ENCODE data around the gene GPR78.

The GPR78 gene

DNA sequence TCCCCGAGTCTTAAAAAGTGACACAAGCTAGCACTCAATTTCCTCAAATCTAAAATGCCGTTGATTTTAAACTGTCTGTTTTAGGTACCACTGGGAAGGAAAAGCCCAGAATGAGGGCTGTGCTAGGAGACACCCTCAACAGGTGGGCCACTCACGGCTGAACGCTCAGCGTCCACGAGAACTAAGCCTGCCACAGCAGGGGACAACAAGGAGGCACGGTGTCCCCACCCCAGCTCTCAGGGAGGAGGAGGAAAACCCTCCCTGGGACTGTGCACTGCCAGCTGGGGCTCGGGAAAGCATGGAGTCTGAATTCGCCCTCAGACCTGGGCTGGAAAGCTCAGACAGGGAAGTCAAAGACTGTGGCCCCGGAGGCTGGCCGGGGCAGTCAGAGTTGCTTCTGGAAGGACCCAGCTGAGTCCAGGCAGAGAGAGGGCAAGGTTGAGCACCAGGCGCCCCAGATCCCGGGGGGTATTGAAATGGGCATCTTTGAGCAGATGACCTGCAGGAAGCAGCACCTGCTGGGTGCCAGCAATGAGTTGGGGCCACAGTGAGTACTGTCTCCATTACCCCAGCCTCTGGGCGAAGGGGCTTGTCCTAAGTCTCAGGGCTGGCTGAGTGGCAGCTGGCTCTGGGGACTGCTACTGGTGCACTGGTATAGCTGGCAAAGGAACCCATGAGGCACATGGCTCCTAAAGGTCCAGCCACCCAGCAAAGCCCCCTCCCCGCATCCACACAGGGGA, 11.6 kb downstream of the GPR78 start:
- DNase-seq: no peak
- H3K27me3 ChIP-seq (replicated peaks; ENCODE audit: control insufficient read depth, insufficient read depth, low read length, poor library complexity, severe bottlenecking): peaks cover 4% of the 10 kb centered on the region
- no peaks in the 10 kb centered on the region for H3K36me3 ChIP-seq (ENCODE audit: control insufficient read depth, insufficient read depth, low read length)
- no peaks in the 10 kb centered on the region for H3K9me3 ChIP-seq (ENCODE audit: control insufficient read depth, low read length)
- no peaks in the 10 kb centered on the region for H3K4me1 ChIP-seq (ENCODE audit: control insufficient read depth, insufficient read depth, low read length, poor library complexity, severe bottlenecking)
- H3K4me3 ChIP-seq (ENCODE audit: insufficient read depth, low read depth, low read length, poor library complexity, severe bottlenecking): no peak overlapping the region
- H3K27ac ChIP-seq (ENCODE audit: insufficient read depth, low read length, poor library complexity, severe bottlenecking): no peak overlapping the region

DNA sequence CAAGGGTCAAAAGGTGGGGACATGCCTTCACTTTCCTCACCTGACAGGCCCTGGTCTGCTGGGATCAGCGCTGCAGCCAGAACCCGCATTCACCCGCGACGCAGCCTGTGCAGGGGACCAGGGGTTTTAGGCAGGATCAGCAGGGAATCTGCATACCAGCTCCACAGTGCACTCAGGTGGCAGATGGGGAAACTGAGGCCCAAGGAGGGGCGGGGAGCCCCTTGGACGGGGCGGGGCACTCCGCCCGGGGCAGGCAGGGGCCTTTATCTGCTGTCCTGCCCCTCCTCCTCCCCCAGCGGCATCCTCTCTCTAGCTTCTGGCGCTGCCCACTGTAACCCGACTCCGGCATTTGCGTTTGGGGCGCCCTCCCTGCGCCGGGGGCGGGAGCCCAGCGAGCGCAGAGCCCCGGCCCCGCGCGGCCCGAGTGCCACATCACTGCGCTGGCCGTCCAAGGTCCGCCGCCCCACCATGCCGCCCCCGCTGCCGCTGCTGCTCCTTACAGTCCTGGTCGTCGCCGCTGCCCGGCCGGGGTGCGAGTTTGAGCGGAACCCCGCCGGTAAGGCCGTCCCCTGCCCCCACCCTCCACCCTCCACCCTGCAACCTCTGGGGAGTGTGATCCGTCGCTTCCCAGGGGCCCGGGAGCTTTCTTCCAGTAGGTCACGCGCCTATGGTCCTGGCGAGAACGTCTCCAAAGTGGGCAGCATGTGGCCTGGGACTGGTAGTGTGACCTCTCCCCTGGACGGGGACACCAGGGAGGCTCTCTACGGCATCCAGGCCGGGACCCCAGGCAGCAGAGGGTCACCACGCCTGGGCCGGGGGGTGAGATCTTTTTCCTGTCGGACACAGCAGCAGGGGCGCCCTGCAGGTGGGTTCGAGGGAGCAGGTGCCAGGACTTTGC, 12.4 kb downstream of the GPR78 start, which contains the start of gene CPZ:
Gene CPZ (plus strand): TSS at position 400 of the 898 bp plus-strand sequence. CDS start 69 bp downstream, at position 469.
- H3K4me1 ChIP-seq (ENCODE audit: control insufficient read depth, insufficient read depth, low read length, poor library complexity, severe bottlenecking): no peaks in the 10 kb centered on the region
- H3K9me3 ChIP-seq (ENCODE audit: control insufficient read depth, low read length): no peaks in the 10 kb centered on the region
- H3K4me3 ChIP-seq (ENCODE audit: insufficient read depth, low read depth, low read length, poor library complexity, severe bottlenecking): no peak within 1 kb of the TSS
- no peak for DNase-seq
- peaks cover 4% of the 10 kb centered on the region for H3K27me3 ChIP-seq (replicated peaks; ENCODE audit: control insufficient read depth, insufficient read depth, low read length, poor library complexity, severe bottlenecking)
- no peaks in the 10 kb centered on the region for H3K36me3 ChIP-seq (ENCODE audit: control insufficient read depth, insufficient read depth, low read length)
- no peak within 1 kb of the TSS for H3K27ac ChIP-seq (ENCODE audit: insufficient read depth, low read length, poor library complexity, severe bottlenecking)

- H3K27ac ChIP-seq (ENCODE audit: insufficient read depth, low read length, poor library complexity, severe bottlenecking): no peak overlapping the region
- DNase-seq: no peak
- no peaks in the 10 kb centered on the region for H3K36me3 ChIP-seq (ENCODE audit: control insufficient read depth, insufficient read depth, low read length)
- H3K27me3 ChIP-seq (replicated peaks; ENCODE audit: control insufficient read depth, insufficient read depth, low read length, poor library complexity, severe bottlenecking): peaks cover 4% of the 10 kb centered on the region
- no peak overlapping the region for H3K4me3 ChIP-seq (ENCODE audit: insufficient read depth, low read depth, low read length, poor library complexity, severe bottlenecking)
- H3K9me3 ChIP-seq (ENCODE audit: control insufficient read depth, low read length): no peaks in the 10 kb centered on the region
- no peaks in the 10 kb centered on the region for H3K4me1 ChIP-seq (ENCODE audit: control insufficient read depth, insufficient read depth, low read length, poor library complexity, severe bottlenecking)
Measured at GRCh38 chr4:8593264-8594096, 13.3 kb downstream of the GPR78 start.

DNA sequence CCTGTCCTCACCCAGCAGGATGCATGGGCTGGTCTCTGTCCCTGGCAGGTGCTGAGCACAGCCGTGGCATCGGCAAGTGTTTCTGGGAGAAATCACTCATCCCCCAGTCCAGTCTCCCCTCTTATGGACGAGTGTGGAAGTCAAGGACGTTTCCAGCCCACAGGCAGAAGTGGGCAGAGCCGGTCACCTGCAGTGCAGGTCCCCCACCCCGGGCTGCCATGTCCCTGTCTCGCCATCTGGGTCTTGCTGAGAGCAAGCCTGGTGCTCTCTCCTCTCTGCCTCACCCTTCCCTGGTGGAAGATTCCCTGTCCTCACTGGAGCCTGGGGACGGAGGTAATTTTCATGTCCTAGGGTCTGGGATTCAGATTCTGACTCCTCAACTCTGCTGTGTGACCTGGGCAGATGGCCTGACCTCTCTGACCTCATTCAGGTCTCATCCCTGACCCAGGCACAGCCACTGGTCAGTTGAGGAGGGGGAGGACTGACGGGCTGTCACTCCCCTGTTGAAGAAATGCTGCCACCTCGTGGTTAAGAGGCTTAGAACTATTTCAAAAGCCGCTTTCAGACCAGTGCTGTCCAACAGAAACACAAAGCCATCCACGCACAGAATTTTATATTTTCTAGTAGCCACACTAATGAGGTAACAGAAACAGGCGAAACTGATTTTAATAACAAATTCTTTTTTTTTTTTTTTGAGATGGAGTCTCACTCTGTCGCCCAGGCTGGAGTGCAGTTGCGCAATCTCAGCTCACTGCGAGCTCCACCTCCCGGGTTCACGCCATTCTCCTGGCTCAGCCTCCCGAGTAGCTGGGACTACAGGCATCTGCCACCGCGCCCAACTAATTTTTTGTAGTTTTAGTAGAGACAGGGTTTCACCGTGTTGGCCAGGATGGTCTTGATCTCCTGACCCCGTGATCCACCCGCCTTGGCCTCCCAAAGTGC, 14.2 kb downstream of the GPR78 start:
- DNase-seq: no peak
- Histone ChIP-seq H3K27ac (ENCODE audit: insufficient read depth, low read length, poor library complexity, severe bottlenecking) (no peak overlapping the region), H3K36me3 (ENCODE audit: control insufficient read depth, insufficient read depth, low read length) (no peaks in the 10 kb centered on the region), H3K4me1 (ENCODE audit: control insufficient read depth, insufficient read depth, low read length, poor library complexity, severe bottlenecking) (no peaks in the 10 kb centered on the region), H3K4me3 (ENCODE audit: insufficient read depth, low read depth, low read length, poor library complexity, severe bottlenecking) (no peak overlapping the region), H3K9me3 (ENCODE audit: control insufficient read depth, low read length) (no peaks in the 10 kb centered on the region), H3K27me3 (replicated peaks; ENCODE audit: control insufficient read depth, insufficient read depth, low read length, poor library complexity, severe bottlenecking) (peaks cover 4% of the 10 kb centered on the region)

- H3K4me3 ChIP-seq (ENCODE audit: insufficient read depth, low read depth, low read length, poor library complexity, severe bottlenecking): no peak overlapping the region
- DNase-seq: no peak
- H3K4me1 ChIP-seq (ENCODE audit: control insufficient read depth, insufficient read depth, low read length, poor library complexity, severe bottlenecking): no peaks in the 10 kb centered on the region
- peaks cover 4% of the 10 kb centered on the region for H3K27me3 ChIP-seq (replicated peaks; ENCODE audit: control insufficient read depth, insufficient read depth, low read length, poor library complexity, severe bottlenecking)
- H3K36me3 ChIP-seq (ENCODE audit: control insufficient read depth, insufficient read depth, low read length): no peaks in the 10 kb centered on the region
- H3K27ac ChIP-seq (ENCODE audit: insufficient read depth, low read length, poor library complexity, severe bottlenecking): no peak overlapping the region
- H3K9me3 ChIP-seq (ENCODE audit: control insufficient read depth, low read length): no peaks in the 10 kb centered on the region
Measured at GRCh38 chr4:8595237-8596087, 15.3 kb downstream of the GPR78 start.

DNA sequence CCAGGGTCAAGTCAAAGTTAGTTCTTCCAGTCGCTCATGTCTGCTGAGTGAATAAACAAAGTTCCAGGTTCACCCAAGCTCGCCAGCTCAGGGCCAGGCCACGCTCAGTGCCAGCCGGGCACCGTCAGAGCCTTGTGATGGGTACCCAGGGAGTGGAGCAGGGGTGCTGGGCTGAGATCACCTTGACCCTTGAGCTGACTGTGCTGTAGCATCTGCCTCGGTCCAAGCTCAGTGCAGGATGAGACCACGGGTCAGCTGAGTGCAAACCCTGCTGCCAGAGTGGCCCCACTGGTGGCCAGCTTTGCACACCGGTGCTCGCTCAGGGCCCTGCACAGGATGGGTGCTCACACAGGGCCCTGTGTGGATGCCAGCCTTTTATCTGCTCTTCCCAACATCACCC, 16.7 kb downstream of the GPR78 start:
- no peak for DNase-seq
- H3K27me3 ChIP-seq (replicated peaks; ENCODE audit: control insufficient read depth, insufficient read depth, low read length, poor library complexity, severe bottlenecking): peaks cover 4% of the 10 kb centered on the region

DNA sequence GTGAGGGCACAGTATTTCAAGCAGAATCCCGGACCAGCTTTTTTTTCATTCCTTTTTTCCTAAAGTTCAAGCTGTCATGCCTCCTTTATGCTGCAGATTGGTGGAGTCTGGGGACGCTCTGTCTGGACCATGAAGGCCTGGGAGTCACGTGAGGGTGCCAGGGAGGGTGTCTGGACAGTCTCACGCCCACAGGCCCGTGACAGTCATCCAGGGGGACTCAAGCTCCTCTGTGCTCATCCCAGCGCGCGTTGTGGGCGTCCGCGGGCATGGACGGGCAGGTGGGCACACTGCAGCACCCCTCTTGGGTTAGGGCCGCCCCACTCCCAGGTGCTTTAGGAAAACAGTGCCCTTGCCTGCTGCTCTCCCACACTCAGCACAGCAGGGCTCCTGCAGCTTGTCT, 17.1 kb downstream of the GPR78 start:
- H3K27me3 ChIP-seq (replicated peaks; ENCODE audit: control insufficient read depth, insufficient read depth, low read length, poor library complexity, severe bottlenecking): peaks cover 1% of the 10 kb centered on the region
- H3K9me3 ChIP-seq (ENCODE audit: control insufficient read depth, low read length): no peaks in the 10 kb centered on the region
- no peak for DNase-seq
- no peak overlapping the region for H3K27ac ChIP-seq (ENCODE audit: insufficient read depth, low read length, poor library complexity, severe bottlenecking)
- H3K4me1 ChIP-seq (ENCODE audit: control insufficient read depth, insufficient read depth, low read length, poor library complexity, severe bottlenecking): no peaks in the 10 kb centered on the region
- H3K36me3 ChIP-seq (ENCODE audit: control insufficient read depth, insufficient read depth, low read length): no peaks in the 10 kb centered on the region
- no peak overlapping the region for H3K4me3 ChIP-seq (ENCODE audit: insufficient read depth, low read depth, low read length, poor library complexity, severe bottlenecking)

More for the DNA sequence above, 16.7 kb downstream of the GPR78 start:
- Histone ChIP-seq H3K36me3 (ENCODE audit: control insufficient read depth, insufficient read depth, low read length) (no peaks in the 10 kb centered on the region), H3K4me1 (ENCODE audit: control insufficient read depth, insufficient read depth, low read length, poor library complexity, severe bottlenecking) (no peaks in the 10 kb centered on the region), H3K27ac (ENCODE audit: insufficient read depth, low read length, poor library complexity, severe bottlenecking) (no peak overlapping the region), H3K9me3 (ENCODE audit: control insufficient read depth, low read length) (no peaks in the 10 kb centered on the region), H3K4me3 (ENCODE audit: insufficient read depth, low read depth, low read length, poor library complexity, severe bottlenecking) (no peak overlapping the region)

GRCh38 chr4:8597791-8598190, 17.6 kb downstream of the GPR78 start:
- Histone ChIP-seq H3K27me3 (replicated peaks; ENCODE audit: control insufficient read depth, insufficient read depth, low read length, poor library complexity, severe bottlenecking) (no peaks in the 10 kb centered on the region), H3K27ac (ENCODE audit: insufficient read depth, low read length, poor library complexity, severe bottlenecking) (no peak overlapping the region), H3K4me1 (ENCODE audit: control insufficient read depth, insufficient read depth, low read length, poor library complexity, severe bottlenecking) (no peaks in the 10 kb centered on the region), H3K36me3 (ENCODE audit: control insufficient read depth, insufficient read depth, low read length) (no peaks in the 10 kb centered on the region), H3K9me3 (ENCODE audit: control insufficient read depth, low read length) (no peaks in the 10 kb centered on the region), H3K4me3 (ENCODE audit: insufficient read depth, low read depth, low read length, poor library complexity, severe bottlenecking) (no peak overlapping the region)
- DNase-seq: no peak
